ENCODE measurements around the gene SBSN.

SBSN gene

DNA sequence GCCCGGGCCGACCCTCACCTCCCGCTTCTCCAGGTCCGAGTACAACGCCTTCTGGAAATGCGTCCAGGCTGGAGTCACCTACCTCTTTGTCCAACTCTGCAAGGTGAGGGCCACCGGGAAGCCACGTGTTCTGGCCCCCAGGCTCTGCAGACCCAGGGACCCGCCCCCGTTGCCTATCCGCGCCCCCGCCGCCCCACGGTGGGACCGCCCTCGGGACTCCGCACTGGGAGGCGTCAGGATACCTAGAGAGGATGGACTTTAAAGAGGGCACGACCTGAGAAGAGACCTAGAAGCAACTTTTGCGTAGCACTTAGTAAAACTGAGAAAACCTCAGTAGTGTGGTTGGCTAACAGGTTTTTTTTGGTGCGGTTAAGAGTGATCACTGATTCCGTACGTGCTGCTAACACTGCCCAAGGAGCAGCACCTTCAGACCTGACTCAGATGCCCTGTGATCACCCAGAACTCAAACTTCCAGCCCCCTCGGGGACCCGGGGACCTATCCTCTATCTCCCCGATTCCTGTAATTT is 17.8 kb upstream of the SBSN start:
- peak overlapping the region; percentile 84 for H3K27ac ChIP-seq
- TF ChIP-seq, protein P1, sequence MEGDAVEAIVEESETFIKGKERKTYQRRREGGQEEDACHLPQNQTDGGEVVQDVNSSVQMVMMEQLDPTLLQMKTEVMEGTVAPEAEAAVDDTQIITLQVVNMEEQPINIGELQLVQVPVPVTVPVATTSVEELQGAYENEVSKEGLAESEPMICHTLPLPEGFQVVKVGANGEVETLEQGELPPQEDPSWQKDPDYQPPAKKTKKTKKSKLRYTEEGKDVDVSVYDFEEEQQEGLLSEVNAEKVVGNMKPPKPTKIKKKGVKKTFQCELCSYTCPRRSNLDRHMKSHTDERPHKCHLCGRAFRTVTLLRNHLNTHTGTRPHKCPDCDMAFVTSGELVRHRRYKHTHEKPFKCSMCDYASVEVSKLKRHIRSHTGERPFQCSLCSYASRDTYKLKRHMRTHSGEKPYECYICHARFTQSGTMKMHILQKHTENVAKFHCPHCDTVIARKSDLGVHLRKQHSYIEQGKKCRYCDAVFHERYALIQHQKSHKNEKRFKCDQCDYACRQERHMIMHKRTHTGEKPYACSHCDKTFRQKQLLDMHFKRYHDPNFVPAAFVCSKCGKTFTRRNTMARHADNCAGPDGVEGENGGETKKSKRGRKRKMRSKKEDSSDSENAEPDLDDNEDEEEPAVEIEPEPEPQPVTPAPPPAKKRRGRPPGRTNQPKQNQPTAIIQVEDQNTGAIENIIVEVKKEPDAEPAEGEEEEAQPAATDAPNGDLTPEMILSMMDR (conservative IDR thresholded peaks at IDR 0.05) = no peak

DNA sequence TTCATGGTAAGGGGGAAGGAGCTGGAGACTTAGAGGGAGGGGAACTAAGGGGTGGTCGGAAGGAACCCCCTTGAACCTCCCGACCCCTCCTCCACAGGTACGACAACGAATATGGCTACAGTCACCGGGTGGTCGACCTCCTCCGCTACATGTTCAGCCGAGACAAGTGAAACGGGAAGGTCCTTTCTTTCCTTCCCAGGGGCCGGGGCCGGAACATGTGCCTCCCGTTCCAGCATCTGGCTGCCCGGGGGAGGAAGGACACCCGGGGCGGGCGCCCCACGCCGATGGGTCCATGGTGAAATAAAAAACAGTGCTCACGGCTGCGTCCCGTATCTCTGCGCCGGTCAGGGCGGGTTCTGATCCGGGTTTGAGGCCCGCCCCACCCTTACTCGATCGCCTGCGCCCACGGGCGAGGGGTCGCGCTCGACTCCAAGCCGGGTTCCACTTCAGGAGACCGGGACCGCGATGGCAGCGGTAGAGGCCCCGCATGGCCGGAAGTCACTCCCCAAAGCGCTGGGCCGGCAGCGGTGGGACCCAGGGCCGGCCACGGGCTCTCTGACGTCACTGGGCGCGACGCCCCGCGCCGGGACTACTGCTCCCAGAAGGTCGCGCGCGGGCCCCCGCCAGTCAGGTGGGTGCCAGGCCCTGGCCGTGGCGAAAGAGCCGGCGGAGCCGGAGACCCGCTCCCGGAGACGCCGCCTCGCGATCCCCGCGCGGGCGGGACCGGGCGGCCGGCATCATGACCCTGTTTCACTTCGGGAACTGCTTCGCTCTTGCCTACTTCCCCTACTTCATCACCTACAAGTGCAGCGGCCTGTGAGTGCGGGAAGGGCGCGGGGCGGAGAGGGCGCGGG is 17.1 kb upstream of the SBSN start, which contains the start of gene TMEM147:
TSS of gene TMEM147 (plus strand) at position 626 of the 854 bp plus-strand sequence. CDS start at position 740, 114 bp downstream.
- peak within 1 kb of the TSS; percentile 84 for H3K27ac ChIP-seq

DNA sequence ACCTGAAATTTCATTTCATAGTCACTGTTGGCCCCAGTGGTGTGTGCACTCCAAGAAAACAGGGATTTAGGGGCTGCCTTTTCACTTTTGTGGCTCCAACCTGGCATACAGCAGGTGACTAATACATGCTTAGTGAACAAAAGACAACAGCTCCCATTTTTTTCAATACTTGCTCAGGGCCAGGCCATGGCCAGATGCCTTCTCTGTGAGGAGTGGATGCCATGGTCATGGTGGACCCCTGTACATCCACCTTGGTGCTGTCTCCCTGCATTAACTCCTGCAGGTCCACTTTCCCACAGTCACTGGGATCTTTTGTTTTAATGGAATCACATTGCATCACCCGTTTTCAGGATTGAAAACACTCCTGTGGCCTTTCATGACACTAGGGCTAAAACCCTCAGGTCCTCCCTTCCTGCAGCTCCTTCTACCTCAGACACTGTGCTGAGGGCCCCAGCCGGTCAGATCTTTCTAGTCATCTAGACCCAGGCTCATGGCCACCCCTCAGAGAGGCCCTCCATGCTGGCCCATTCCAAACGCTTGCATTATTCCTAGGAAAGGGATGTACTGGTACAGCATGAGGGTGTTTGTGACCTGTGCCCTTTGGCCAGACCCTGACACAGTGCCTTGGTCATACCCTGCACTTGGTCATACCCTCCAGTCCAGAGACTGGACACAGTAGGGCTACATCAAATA is 16.1 kb upstream of the SBSN start:
- TF ChIP-seq, protein P1 (conservative IDR thresholded peaks at IDR 0.05) = no peak
- peak overlapping the region; percentile 84; the same call in 1 of the 2 replicates for H3K27ac ChIP-seq

More for the DNA sequence above, 17.1 kb upstream of the SBSN start, which contains the start of gene TMEM147:
- TF ChIP-seq, protein P1 (conservative IDR thresholded peaks at IDR 0.05) = no peak

DNA sequence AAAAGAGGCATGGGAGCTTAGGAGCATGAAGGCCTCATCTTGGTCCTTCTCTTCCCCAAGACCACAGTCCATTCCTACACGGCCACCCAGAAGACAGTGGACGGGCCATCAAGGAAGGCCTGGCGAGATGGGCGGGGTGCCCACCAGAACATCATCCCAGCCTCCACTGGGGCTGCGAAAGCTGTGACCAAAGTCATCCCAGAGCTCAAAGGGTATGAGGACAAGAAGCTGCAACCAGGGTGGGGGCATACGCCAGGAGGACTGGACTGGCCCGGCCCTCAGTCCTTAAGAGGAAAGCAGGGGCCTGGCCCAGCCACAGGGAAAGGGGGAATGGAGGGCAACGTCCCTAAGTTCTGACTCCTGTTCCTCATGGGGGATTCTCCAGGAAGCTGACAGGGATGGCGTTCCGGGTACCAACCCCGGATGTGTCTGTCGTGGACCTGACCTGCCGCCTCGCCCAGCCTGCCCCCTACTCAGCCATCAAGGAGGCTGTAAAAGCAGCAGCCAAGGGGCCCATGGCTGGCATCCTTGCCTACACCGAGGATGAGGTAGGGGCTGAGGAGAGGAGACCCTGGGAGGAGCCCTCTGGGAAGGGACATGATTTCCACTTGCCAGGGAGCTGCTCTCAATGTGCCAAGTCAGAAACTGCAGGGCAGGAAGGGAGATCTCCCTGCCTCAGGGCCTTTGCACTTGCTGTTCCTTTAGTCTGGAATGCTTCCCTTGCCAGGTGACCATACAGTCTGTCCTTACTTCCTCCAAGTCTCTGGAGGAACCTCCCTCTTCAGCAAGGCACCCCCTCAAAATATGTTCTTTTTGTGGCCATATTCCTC is 15.4 kb upstream of the SBSN start:
- H3K27ac ChIP-seq = no peak overlapping the region
- TF ChIP-seq, protein P1 (conservative IDR thresholded peaks at IDR 0.05) = no peak

DNA sequence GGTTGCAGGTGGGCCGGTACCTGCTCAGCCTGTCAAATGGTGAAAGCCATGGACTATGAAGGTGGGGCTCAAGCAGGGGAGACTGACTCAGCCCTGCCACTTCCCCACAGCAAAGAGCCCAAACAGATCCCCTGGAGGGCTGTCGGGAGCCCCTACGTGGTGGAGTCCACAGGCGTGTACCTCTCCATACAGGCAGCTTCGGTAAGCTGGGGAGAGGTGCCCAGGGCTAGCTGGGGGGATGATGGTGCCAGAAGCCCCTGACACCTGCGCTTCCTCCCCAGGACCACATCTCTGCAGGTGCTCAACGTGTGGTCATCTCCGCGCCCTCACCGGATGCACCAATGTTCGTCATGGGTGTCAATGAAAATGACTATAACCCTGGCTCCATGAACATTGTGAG is 14.1 kb upstream of the SBSN start:
- no peak overlapping the region for H3K27ac ChIP-seq
- TF ChIP-seq, protein P1 (conservative IDR thresholded peaks at IDR 0.05) = no peak

DNA sequence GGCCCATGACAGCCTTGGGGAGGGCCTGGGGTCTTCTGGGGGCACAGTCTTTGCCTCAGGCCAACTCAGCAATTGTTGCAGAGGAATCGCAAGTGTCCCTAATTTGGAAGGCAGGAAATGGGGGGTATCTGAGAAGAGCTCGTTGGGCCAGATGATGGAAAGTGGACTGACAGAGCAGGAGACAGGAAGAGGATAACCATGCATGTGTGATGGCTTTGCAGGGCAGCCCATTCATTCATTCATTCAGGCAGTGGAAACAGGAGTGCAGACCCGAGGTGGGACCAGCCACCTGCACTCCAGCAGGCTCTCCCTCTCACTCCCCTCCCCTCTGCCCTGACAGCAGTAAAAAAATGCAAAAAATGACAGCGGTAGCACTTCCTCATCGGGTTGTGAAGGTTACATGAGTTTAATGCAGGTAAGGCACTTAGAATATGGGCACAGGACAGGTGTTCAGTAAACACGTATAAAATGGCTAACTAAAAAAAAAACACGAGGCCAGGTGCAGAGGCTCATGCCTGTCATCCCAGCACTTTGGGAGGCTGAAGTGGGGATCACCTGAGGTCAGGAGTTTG is 12.3 kb upstream of the SBSN start:
- TF ChIP-seq, protein P1 (conservative IDR thresholded peaks at IDR 0.05) = no peak
- no peak overlapping the region for H3K27ac ChIP-seq

Measured in VCaP (cell line).